ENCODE results near the gene SGO1. TPM values are rescaled to one million over a fixed set of nuclear protein-coding genes. Genes with fewer than 3 reads are reported as not detected.
"Not testable (repeated sequence)": the region's sequence is repeated elsewhere in the genome, so short reads cannot be mapped to it uniquely, and the experiment has no call there.

Gene SGO1
- polyA plus RNA-seq, 1 donor (not counting 4 experiments of a cell fraction or from before 2014, with no cell fraction given) = 3.4 TPM

GRCh38 chr3:20218215-20218614 lies 32.2 kb upstream of the SGO1 start:
- Histone ChIP-seq H3K9me3 (ENCODE audit: control insufficient read depth, low read depth, low read length) (no peaks in the 10 kb centered on the region), H3K9me1 (ENCODE audit: control insufficient read depth, extremely low read depth, insufficient read depth, low read length) (no peaks in the 10 kb centered on the region), H3K9ac (ENCODE audit: control insufficient read depth, extremely low read depth, insufficient read depth, low read length) (no peak overlapping the region), H3K4me2 (ENCODE audit: control insufficient read depth, extremely low read depth, insufficient read depth, low read depth, low read length) (no peak overlapping the region), H3K4me3 (ENCODE audit: control insufficient read depth in 2 of 3, extremely low read depth in 1 of 3, insufficient read depth in 2 of 3, low read depth in 1 of 3, low read length in 3 of 3) (no peak overlapping the region), H3K79me2 (ENCODE audit: control insufficient read depth, insufficient read depth, low read length) (no peaks in the 10 kb centered on the region), H2AFZ (ENCODE audit: control insufficient read depth, low read length) (no peak overlapping the region), H3K27me3 (ENCODE audit: control insufficient read depth, extremely low read depth, insufficient read depth, low read length) (no peaks in the 10 kb centered on the region), H3K27ac (ENCODE audit: control insufficient read depth, insufficient read depth, low read length) (no peak overlapping the region), H3K36me3 (ENCODE audit: control insufficient read depth in 2 of 2, extremely low read depth in 1 of 2, insufficient read depth in 2 of 2, low read length in 2 of 2) (no peaks in the 10 kb centered on the region), H3K4me1 (ENCODE audit: control insufficient read depth, extremely low read depth, insufficient read depth, low read length) (peaks cover 2% of the 10 kb centered on the region), H4K20me1 (ENCODE audit: control insufficient read depth, extremely low read depth, insufficient read depth, low read length) (no peaks in the 10 kb centered on the region)
- FAIRE-seq = no peak
- TF ChIP-seq CTCF (optimal IDR thresholded peaks at IDR 0.05 in 1 of 3, IDR thresholded peaks at IDR 0.05 in 1 of 3, conservative IDR thresholded peaks at IDR 0.05 in 1 of 3; ENCODE audit: extremely low read depth in 1 of 3, insufficient read depth in 2 of 3, low read length in 3 of 3) = no peak
- no peak for TF ChIP-seq EZH2 (IDR thresholded peaks at IDR 0.05; ENCODE audit: low read length)
- dilution Hi-C loops (cut with MboI; ENCODE audit: extremely low pct_ligation_motif_present, low sequenced_read_pairs) = no loop called here
- DNase-seq (ENCODE audit: low read depth, low spot score) = no peak

- Histone ChIP-seq H3K27me3 (ENCODE audit: control insufficient read depth, extremely low read depth, insufficient read depth, low read length) (no peaks in the 10 kb centered on the region), H3K4me3 (ENCODE audit: control insufficient read depth in 2 of 3, extremely low read depth in 1 of 3, insufficient read depth in 2 of 3, low read depth in 1 of 3, low read length in 3 of 3) (no peak overlapping the region), H3K9me3 (ENCODE audit: control insufficient read depth, low read depth, low read length) (no peaks in the 10 kb centered on the region), H3K27ac (ENCODE audit: control insufficient read depth, insufficient read depth, low read length) (no peak overlapping the region), H4K20me1 (ENCODE audit: control insufficient read depth, extremely low read depth, insufficient read depth, low read length) (no peaks in the 10 kb centered on the region), H3K9me1 (ENCODE audit: control insufficient read depth, extremely low read depth, insufficient read depth, low read length) (no peaks in the 10 kb centered on the region), H3K9ac (ENCODE audit: control insufficient read depth, extremely low read depth, insufficient read depth, low read length) (no peak overlapping the region), H2AFZ (ENCODE audit: control insufficient read depth, low read length) (no peak overlapping the region), H3K4me2 (ENCODE audit: control insufficient read depth, extremely low read depth, insufficient read depth, low read depth, low read length) (no peak overlapping the region), H3K36me3 (ENCODE audit: control insufficient read depth in 2 of 2, extremely low read depth in 1 of 2, insufficient read depth in 2 of 2, low read length in 2 of 2) (no peaks in the 10 kb centered on the region), H3K4me1 (ENCODE audit: control insufficient read depth, extremely low read depth, insufficient read depth, low read length) (peaks cover 2% of the 10 kb centered on the region), H3K79me2 (ENCODE audit: control insufficient read depth, insufficient read depth, low read length) (no peaks in the 10 kb centered on the region)
- dilution Hi-C loops (cut with MboI; ENCODE audit: extremely low pct_ligation_motif_present, low sequenced_read_pairs) = no loop called here
- DNase-seq (ENCODE audit: low read depth, low spot score) (no peak), FAIRE-seq (no peak)
- TF ChIP-seq EZH2 (IDR thresholded peaks at IDR 0.05; ENCODE audit: low read length) (no peak), CTCF (optimal IDR thresholded peaks at IDR 0.05 in 1 of 3, IDR thresholded peaks at IDR 0.05 in 1 of 3, conservative IDR thresholded peaks at IDR 0.05 in 1 of 3; ENCODE audit: extremely low read depth in 1 of 3, insufficient read depth in 2 of 3, low read length in 3 of 3) (no peak)
Measured at GRCh38 chr3:20215636-20216035, 29.6 kb upstream of the SGO1 start.

- dilution Hi-C loops (cut with MboI; ENCODE audit: extremely low pct_ligation_motif_present, low sequenced_read_pairs); H3K4me1 ChIP-seq (ENCODE audit: control insufficient read depth, extremely low read depth, insufficient read depth, low read length); H3K27me3 ChIP-seq (ENCODE audit: control insufficient read depth, extremely low read depth, insufficient read depth, low read length); H3K9me1 ChIP-seq (ENCODE audit: control insufficient read depth, extremely low read depth, insufficient read depth, low read length); H3K9ac ChIP-seq (ENCODE audit: control insufficient read depth, extremely low read depth, insufficient read depth, low read length); H4K20me1 ChIP-seq (ENCODE audit: control insufficient read depth, extremely low read depth, insufficient read depth, low read length); H3K4me2 ChIP-seq (ENCODE audit: control insufficient read depth, extremely low read depth, insufficient read depth, low read depth, low read length); H3K9me3 ChIP-seq (ENCODE audit: control insufficient read depth, low read depth, low read length); DNase-seq (ENCODE audit: low read depth, low spot score); H3K79me2 ChIP-seq (ENCODE audit: control insufficient read depth, insufficient read depth, low read length); H3K27ac ChIP-seq (ENCODE audit: control insufficient read depth, insufficient read depth, low read length); FAIRE-seq; H2AFZ ChIP-seq (ENCODE audit: control insufficient read depth, low read length); H3K36me3 ChIP-seq (ENCODE audit: control insufficient read depth in 2 of 2, extremely low read depth in 1 of 2, insufficient read depth in 2 of 2, low read length in 2 of 2); H3K4me3 ChIP-seq (ENCODE audit: control insufficient read depth in 2 of 3, extremely low read depth in 1 of 3, insufficient read depth in 2 of 3, low read depth in 1 of 3, low read length in 3 of 3): not testable (repeated sequence)
Measured at GRCh38 chr3:20213491-20213890, 27.5 kb upstream of the SGO1 start.

- H3K9me1 ChIP-seq (ENCODE audit: control insufficient read depth, extremely low read depth, insufficient read depth, low read length); H3K36me3 ChIP-seq (ENCODE audit: control insufficient read depth in 2 of 2, extremely low read depth in 1 of 2, insufficient read depth in 2 of 2, low read length in 2 of 2); H3K9ac ChIP-seq (ENCODE audit: control insufficient read depth, extremely low read depth, insufficient read depth, low read length); H3K4me1 ChIP-seq (ENCODE audit: control insufficient read depth, extremely low read depth, insufficient read depth, low read length); FAIRE-seq; H3K4me3 ChIP-seq (ENCODE audit: control insufficient read depth in 2 of 3, extremely low read depth in 1 of 3, insufficient read depth in 2 of 3, low read depth in 1 of 3, low read length in 3 of 3); dilution Hi-C loops (cut with MboI; ENCODE audit: extremely low pct_ligation_motif_present, low sequenced_read_pairs); H3K27me3 ChIP-seq (ENCODE audit: control insufficient read depth, extremely low read depth, insufficient read depth, low read length); H3K4me2 ChIP-seq (ENCODE audit: control insufficient read depth, extremely low read depth, insufficient read depth, low read depth, low read length); H3K79me2 ChIP-seq (ENCODE audit: control insufficient read depth, insufficient read depth, low read length); DNase-seq (ENCODE audit: low read depth, low spot score); H4K20me1 ChIP-seq (ENCODE audit: control insufficient read depth, extremely low read depth, insufficient read depth, low read length); H3K27ac ChIP-seq (ENCODE audit: control insufficient read depth, insufficient read depth, low read length); H2AFZ ChIP-seq (ENCODE audit: control insufficient read depth, low read length); H3K9me3 ChIP-seq (ENCODE audit: control insufficient read depth, low read depth, low read length): not testable (repeated sequence)
Measured at GRCh38 chr3:20207945-20208344, 21.9 kb upstream of the SGO1 start.

Data from keratinocyte (primary cell).